NCI-H524 treated with DMSO at 0.1 percent for 48 hours (cell line): ENCODE results near the gene ALAS1.
"Not testable (repeated sequence)": the region's sequence is repeated elsewhere in the genome, so short reads cannot be mapped to it uniquely, and the experiment has no call there.

ENCODE experiments used
- DNase-seq: peaks from one replicate; lab custom pipeline; 2025; lab: John Stamatoyannopoulos, UW

The ALAS1 gene

DNA sequence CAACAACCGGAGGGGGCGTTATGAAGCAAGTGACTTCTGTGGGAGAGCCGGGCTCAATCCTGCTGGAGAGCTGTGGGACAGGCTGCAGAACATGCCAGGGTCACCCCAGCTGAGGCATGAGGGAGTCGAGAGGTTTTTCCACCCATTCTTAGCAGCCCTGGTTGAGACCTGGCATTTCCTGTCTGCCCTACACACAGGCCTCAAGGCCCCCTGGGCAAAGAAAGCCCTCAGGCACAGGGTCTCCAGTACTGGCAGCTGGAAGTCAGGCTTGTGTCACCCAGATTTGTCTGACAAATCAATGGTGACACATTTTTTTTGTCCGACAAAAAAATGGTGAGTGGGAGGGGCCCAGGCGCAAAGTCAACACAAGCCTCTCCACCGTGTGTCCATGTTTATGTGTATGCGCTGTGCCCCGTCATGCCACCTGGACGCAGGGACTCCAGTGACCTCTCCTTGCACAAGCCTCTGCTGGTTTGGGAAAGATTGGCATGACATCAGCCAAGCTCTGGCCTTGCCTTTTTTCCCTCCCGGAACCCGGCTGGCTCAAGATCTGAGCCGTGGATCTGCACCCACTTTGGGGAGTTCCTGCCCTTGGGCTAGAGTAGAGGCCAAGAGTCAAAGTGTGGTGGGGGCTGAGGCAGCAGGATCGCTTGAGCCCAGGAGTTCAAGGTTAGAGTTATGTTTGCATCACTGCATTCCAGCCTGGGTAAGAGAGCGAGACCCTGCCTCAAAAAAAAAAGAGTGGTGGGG, 20.8 kb upstream of the ALAS1 start:
- no peak for DNase-seq

DNA sequence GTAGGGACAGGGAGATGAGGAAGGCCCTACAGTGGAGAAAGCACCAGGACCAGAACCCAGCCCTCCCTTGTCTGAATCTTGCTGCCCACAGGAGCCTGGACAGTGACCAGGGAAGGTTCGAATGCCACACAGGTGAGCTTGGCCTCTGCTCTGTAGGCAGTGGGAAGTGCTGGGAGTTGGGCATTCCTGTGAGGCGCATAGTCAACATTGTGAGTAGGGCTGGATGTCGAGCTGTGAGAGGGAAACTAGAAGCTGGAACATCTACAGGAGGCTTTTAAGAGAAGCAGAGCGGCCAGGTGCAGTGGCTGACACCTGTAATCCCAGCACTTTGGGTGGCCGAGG, 20.3 kb upstream of the ALAS1 start:
- no peak for DNase-seq

DNA sequence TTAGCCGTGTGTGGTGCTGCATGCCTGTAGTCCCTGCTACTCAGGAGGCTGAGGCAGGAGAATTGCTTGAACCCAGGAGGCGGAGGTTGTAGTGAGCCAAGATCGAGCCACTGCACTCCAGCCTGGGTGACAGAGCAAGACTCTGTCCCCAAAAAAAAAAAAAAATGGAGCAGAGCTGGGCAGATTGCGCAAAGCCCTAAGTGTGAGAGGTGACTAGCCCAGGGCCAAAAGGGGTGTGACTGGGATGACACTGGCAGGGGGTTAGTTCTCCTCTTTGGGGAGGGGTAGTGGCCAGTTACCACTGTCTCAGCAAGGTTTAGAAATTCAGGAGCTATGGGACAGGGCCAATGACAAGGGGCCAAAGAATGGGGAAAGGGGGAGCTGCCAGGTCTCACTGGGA, 19.8 kb upstream of the ALAS1 start:
- DNase-seq, result not testable (repeated sequence)

DNA sequence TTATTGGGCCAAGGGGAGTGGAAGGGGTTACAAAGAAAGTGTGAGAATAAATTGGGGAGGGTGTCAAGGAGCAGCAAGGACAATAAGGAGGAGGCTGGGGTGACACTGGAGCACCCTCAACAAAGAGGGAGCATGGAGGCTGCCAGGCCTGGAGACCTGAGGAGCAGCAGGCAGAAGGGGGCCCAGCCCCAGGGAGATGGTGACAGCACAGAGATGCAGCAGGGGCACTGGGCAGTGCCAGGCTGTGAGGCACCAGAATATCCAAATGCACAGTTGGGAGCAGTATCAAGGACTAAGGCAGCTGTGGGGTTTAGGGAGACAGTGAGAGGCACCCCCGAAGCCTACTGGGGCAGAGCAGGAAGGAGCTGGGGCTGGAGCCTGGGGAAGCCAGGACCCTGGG, 19.4 kb upstream of the ALAS1 start:
- no peak for DNase-seq

DNA sequence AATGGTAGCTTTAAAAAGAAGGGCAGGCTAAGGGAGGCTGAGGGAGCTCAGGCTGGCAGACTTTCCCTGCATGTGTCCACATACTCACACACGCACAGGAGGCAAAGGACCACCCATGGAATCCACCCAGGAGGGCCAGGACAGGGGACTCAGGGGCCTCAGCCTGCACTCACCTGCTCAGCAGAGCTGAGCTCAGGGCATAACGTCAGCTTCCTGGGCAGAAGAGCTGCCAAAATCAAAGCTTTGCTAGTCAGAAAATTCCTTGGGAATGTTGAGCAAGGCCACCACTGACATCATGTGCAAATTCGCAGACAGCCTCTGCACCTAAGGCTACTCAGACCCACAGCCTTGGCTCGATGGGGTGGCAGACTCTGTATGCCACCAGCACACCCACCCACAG, 16.4 kb upstream of the ALAS1 start:
- no peak for DNase-seq

DNA sequence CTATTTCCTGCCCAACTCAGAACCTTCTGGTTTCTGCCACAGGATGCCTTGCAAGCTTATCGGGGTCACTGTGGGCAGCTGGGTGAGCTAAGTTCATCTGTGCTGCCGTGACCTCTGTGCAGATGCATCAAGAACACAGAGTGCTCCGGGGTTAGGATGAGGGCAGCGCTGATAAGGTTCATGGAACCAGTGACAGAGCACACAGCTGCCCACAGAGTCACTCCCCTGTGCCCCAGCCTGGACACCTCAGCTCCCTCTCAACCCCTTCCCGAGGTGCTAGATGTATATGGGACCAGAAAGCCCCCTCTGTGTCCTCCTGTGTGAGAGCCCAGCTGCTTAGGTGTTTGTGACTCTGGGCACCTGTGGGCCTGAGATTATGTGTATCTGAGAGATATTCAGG, 15.8 kb upstream of the ALAS1 start:
- DNase-seq, result no peak

DNA sequence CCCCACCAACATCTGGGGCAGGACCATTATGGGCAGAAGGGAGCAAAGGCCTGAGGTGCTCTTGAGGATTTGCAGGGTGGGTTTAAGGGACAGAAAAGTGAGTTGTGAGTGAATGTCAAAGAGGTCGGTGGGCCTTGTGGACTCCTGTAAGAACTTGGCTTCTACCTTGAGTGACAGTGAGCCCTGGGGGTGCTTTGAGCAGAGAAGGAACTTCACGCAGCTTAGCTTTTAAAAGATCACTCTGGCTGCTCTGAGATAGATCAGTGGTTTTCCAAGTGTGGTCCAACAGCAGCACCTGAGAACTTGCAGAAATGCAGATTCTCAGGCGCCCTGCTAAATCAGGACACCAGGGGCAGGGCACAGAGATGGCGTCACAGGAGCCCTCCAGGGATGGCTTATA, 15.3 kb upstream of the ALAS1 start:
- DNase-seq, result no peak

DNA sequence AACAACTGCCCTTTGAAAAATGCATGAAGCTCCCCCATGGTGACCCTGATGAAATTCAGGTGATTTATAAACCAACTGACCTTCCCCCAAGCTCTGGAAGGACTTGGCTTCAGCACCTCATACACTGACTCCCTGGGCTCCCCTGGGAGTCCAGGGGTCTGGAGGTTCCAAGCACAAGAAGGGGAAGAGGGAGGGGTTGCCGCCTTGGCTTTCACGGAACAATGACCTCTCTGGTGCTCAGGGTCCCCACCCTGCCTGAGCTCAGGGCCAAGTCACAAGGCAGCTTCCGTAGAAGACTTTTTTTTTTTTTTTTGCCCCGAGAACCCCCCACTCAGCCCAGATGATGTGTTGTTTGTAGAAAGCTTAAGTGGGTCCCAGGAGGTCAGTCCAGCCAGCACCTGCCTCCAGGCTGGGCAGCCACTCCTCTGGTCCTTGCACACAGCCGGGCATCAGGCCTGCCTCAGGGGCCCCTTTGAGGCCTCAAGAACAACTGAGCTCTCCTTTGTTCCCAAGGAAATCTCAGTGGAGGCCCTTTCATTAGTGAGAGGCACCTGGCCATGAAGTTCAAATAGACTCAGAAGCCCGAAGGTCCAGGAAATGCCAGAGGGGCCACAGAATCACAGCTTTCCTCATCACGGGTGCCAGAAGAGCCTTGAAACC, 14.0 kb upstream of the ALAS1 start:
- DNase-seq, result no peak

DNA sequence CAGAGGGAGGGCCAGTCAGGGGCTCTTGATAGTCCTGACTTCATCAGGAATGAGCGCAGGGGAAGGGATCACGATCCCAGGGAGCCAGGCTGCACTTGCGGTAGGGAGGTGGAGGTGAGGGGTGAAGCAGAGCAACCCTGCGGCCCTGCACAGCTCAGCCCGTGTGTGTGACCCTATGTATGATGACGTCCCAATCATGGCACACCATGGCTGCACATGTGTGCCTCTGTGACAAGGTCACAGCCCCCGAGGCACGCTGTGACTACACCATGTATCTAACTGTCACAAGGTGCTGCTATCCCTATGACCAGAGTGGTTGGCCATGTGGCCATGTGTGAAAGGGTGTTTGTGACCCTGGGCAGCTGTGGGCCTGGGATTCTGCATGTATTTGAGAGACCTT, 13.3 kb upstream of the ALAS1 start:
- DNase-seq, result no peak

DNA sequence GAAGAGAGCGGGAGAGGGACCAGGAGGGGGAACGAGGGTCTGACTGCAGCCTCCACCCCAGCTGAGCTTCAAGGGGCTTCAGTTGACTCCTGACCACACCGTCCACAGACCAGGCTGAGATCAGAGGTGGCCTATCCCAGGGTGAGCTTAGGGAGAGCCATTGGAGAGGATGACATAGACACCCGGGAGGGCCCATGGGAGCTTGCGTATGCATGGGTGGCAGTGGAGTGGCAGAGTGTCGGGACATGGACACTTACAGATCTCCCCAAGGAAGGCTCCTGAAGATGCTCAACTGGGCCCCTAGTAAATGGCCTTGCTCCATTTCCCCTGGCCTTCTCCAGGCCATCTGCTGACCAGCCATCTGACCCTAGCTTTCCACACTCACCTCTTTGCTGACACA, 12.6 kb upstream of the ALAS1 start:
- DNase-seq, result no peak

DNA sequence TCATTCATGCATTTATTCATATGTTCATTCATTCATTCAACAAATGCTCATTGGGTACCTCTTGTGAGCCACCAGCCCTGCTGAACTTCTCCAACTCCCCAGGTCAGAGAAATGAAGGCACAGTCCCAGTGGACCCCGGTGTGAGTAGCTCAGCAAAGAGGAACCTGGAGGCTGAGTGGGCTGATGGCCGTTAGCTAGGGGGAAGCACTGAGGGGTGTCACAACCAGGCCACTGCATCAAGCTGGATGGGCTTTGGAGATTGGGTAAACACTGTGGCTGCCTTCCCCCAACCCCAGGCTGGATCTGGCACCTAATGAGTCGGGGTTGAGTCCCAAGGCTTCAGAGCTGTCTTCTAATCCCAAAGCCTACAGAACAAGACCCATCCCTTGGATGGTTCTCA, 12.1 kb upstream of the ALAS1 start:
- no peak for DNase-seq

DNA sequence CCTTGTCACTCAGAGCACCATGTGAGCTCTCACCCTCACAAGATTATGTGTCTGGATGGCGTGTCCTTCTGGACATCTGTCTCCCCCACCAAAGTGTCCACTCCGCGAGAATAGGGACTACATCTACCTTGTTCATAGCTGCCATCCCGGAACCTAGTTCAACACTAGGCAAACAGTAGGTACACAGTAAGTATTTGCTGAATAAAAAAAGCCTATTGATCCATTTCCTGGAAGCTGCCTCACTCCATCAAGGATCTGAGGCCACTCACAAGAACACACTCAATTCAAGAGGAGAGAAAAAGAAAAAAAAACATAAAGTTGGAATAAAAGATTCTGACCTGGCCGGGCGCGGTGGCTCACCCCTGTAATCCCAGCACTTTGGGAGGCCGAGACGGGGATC, 11.2 kb upstream of the ALAS1 start:
- DNase-seq, result no peak

DNA sequence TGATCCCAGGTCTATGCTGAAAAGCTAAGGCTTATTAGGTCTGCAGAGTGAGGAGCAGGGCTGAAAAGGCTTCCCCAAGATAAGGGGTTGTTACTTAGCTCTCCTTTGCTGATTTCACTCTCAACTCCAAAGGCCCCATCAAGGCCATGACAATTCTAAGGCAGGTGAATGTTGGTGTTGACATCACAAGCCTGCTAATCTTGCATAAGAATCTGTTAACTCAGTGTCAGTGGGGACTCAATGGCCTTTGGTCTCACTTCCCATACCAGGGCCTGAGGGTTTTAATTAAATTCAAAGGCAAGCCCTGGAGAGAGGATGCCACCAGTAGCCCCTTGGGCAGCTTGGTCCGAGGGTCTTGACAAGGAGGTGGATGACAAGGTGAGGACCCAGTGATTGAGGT, 9.4 kb upstream of the ALAS1 start:
- no peak for DNase-seq

DNA sequence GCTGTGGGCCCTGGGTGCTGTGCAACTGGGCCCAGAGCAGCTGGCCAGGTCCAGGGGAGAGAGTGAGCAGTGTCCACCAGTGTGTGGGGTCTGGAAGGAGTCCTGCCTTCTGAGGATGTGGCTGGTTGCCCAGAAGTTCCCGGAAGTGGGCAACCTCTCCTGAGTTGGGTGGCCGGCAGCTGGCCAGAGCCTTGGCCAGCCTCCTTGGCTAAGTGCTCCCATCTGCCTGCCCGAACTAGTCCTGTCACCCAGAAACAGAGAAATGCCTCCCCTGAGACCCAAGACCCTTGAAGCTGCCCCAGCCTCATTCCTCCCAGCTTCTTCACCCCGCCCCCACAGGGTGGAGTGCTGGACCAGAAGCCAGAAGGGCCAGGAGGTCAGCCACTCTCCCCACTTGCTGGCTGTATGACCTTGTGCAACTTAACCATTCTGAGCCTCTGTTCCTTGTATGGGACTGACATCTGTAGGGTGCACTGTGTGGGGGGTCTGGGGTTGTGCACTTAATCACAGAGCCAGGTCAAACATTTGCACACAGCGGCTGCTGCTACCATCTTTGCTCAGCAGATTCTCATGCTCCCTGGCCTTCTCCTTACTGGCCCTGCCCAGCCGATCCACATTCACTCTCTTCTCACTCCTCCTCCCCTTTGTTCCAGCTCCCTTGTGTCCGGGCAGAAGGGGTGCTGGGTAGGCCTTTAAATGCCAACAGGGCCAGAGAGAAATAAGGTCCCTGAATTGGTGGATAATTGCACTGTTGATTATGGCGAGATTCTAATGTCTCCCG, 7.5 kb upstream of the ALAS1 start:
- no peak for DNase-seq

DNA sequence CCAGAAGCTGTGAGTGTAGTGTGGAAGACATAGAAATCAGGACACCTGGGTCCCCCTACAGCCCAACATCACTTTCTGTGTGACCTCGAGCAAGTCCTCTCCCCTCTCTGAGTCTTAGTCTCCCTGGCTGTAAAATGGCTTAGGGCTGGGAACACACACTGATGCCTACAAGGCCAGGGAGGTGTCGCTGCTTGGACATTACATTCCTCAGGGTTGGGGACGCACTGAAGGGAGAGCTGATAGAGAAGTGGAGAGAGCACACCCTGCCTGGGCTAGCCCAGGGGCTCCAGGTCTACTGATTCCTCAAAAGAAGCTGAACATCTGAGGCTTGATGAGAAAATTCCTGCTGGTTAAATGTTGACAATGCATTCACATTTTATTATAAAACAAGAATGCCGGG, 6.3 kb upstream of the ALAS1 start:
- no peak for DNase-seq

DNA sequence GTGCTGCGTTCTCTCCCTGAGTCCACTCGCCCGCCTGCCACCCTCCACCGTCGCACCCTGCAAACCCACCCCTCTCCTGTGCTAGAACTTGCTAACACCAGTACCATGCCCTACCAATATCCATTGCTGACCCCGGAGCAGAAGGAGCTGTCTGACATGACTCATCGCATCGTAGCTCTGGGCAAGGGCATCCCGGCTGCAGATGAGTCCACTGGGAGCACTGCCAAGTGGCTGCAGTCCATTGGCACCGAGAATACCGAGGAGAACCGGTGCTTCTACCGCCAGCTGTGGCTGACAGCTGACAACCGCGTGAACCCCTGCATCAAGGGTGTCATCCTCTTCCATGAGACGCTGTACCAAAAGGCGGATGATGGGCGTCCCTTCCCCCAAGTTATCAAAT, 4.9 kb upstream of the ALAS1 start:
- DNase-seq, result no peak

DNA sequence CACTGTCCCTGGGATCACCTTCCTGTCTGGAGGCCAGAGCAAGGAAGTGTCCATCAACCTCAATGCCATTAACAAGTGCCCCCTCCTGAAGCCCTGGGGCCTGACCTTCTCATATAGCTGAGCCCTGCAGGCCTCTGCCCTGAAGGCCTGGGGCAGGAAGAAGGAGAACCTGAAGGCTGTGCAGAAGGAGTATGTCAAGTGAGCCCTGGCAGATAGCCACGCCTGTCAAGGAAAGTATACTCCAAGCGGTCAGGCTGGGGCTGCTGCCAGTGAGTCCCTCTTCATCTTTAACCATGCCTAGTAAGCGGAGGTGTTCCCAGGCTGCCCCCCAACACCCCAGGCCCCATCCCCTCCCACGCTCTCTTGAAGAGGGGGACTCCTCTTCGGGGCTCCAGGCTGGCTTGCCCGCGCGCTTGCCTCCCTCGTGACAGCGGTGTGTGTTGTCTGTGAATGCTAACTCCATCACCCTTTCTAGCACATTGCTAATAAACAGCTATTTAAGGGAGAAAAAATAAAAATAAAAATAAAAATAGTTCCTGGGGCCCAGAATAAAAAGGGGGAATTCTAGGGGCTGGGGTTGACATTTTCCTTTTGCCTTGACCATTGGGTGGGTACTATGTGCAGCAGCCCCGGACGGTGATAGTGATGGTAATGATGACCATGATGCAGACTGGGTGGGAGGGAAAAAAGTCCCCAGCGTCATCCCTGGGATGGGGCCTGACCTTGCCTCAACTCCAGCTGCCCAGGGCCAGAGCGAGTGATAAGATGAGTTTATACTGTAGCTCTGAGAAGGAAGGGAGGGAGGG, 3.3 kb upstream of the ALAS1 start:
- DNase-seq, result no peak

DNA sequence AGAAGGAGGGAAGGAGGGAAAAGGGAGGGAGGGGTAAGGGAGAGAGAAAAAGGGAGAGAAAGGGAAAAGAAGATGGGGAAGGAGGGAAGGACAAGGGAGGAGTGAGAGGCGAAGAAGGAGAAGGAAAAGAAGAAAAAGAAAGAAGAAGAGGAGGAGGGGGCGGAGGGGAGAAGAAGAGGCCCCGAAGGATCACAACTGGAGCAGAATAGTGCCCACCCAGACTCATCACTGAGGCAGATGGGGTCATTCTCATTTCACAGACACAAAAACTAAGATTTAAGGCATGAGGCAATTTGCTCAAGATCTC, 2.7 kb upstream of the ALAS1 start:
- no peak for DNase-seq

DNA sequence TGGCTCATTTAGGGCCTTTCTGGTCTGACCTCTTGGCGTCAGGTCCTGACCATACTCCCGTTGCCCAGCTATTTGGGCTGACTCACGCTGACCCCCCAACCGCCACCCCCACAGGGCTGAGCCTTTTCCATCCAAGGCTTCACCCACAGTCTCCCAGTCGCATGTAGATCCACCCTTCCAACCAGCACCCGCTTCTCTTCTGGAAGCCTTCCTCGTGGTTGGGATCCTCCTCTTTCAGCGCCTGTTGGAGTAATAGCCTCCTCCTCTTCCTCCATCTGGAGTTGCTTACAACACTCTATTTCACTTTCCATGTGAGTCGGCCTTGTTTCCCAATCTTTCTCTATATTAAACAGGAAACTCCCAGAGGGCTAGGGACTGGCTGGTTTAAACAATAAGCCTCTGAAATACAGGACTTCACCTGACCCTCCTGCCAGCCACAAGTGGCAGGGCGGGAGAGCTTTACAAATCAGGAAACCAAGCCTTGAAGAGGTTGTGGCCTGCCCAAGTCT, 2.1 kb upstream of the ALAS1 start:
- DNase-seq, result no peak

DNA sequence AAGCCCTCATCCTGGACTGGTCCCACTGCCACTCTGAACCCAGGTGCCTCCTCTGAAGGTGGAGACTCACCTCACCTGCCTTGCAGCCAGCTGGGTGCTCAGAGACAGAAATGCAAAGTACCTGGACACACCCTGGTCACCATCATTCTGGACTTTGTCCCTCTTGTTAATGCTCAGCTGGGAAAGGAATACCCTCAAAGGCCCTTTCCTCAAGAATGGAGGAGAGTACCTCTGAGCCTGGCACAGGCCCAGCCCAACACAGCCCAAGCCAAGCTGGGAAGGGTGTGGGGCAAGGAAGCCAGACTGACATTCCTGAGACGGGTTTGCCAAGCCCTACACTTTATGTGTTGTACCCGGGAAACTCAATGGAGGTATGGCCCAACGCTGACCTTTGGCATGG, 983 bp upstream of the ALAS1 start:
- DNase-seq, result no peak

DNA sequence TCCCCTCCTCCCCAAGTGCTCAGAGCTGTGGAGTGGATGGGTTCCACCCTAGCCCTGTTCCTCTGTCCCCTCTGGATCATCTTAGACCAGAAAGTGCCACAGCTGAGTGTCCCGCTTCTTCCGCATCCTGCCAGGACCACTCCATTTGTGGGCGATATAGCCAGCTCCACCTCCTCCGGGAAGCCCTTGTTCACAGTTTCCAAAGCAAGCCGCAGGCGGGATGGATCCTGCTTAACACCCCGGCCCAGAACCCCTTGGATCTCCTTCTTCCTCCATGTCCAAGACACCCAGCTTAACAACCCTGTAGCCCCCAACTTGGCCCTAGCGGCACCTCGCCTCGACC, 490 bp upstream of the ALAS1 start:
- no peak for DNase-seq
